Measurements from ENCODE around the gene MAGEB4. TPM values are rescaled to one million over a fixed set of nuclear protein-coding genes. Genes with fewer than 3 reads are reported as not detected.

Gene MAGEB4
- total RNA-seq, 1 experiment from 2014 or later, result not detected

DNA sequence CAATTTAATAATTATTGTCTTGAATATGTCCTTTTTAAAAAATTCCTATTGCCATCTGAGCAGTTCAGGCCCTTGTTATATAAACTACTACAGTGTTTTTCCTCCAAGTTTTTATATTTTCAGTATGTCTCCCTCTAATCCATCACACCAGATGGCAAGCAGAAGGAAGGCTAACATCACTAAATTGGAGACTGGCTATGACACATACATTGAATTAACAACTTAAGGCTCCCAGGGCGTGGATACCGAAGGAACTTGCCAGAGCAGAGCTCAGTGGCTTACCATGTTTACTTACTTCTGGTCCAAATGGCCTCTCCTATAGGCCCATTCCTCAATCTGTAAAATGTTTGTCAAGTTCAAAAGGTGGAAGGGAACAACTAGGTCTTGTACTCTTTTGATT is 18.1 kb downstream of the MAGEB4 start (continued):
- TF ChIP-seq STAT6 (CRISPR knock-in tag; conservative IDR thresholded peaks at IDR 0.05; ENCODE audit: low read depth), result no peak
- no peak for TF ChIP-seq NR3C1 (CRISPR knock-in tag; conservative IDR thresholded peaks at IDR 0.05; ENCODE audit: low read depth)
- no peak for TF ChIP-seq ETV6 (CRISPR knock-in tag; IDR thresholded peaks at IDR 0.05)
- TF ChIP-seq TP53 (CRISPR knock-in tag; IDR thresholded peaks at IDR 0.05), result no peak
- TF ChIP-seq, protein P1, sequence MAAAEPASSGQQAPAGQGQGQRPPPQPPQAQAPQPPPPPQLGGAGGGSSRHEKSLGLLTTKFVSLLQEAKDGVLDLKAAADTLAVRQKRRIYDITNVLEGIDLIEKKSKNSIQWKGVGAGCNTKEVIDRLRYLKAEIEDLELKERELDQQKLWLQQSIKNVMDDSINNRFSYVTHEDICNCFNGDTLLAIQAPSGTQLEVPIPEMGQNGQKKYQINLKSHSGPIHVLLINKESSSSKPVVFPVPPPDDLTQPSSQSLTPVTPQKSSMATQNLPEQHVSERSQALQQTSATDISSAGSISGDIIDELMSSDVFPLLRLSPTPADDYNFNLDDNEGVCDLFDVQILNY (CRISPR knock-in tag; IDR thresholded peaks at IDR 0.05), result no peak
- TF ChIP-seq ARID4B (CRISPR knock-in tag; IDR thresholded peaks at IDR 0.05; ENCODE audit: borderline replicate concordance), result no peak
- TF ChIP-seq, protein P2, sequence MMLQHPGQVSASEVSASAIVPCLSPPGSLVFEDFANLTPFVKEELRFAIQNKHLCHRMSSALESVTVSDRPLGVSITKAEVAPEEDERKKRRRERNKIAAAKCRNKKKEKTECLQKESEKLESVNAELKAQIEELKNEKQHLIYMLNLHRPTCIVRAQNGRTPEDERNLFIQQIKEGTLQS (CRISPR knock-in tag; conservative IDR thresholded peaks at IDR 0.05), result no peak
- no peak for TF ChIP-seq OVOL2 (CRISPR knock-in tag; IDR thresholded peaks at IDR 0.05; ENCODE audit: borderline replicate concordance)
- no peak for TF ChIP-seq AFF4 (CRISPR knock-in tag; IDR thresholded peaks at IDR 0.05; ENCODE audit: borderline replicate concordance)
- no peak for TF ChIP-seq JAZF1 (CRISPR knock-in tag; IDR thresholded peaks at IDR 0.05)
- no peak for TF ChIP-seq USF1 (CRISPR knock-in tag; IDR thresholded peaks at IDR 0.05)
- TF ChIP-seq ZNF396 (CRISPR knock-in tag; IDR thresholded peaks at IDR 0.05; ENCODE audit: borderline replicate concordance), result no peak

DNA sequence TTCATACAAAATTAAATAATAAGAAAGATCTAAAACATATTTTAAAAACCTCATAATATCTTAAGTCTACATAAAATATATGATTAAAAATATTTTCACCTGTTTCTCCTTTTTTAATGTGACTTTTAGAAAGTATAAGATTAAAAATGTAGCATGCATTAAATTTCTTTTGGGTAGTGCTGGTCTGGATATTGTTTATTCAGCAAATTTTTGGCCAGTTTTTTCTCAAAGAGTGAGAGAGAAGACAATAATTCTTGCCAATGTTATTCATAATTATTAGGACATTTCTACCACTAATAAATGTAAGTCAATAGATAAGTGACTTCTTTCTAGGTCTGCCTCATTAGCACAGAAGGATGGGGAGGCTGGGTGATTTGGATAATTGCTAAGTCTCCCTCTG is 19.2 kb downstream of the MAGEB4 start:
- CTCF ChIA-PET, result no interaction called here
- Mint-ChIP-seq H3K4me1 (no peaks in the 10 kb centered on the region), H3K36me3 (peaks cover 11% of the 10 kb centered on the region), H3K27me3 (ENCODE audit: low read depth) (no peaks in the 10 kb centered on the region), H3K27ac (no peak overlapping the region), H3K9me3 (peaks cover 20% of the 10 kb centered on the region), H3K4me3 (no peak overlapping the region)
- ATAC-seq, result no peak
- DNase-seq (ENCODE audit: low spot score), result no peak
- POLR2A ChIA-PET, result no interaction called here
- TF ChIP-seq NR1H2 (CRISPR knock-in tag; IDR thresholded peaks at IDR 0.05) (no peak), ZNF396 (CRISPR knock-in tag; IDR thresholded peaks at IDR 0.05; ENCODE audit: borderline replicate concordance) (no peak), ERG (CRISPR knock-in tag; IDR thresholded peaks at IDR 0.05) (no peak), MXD4 (CRISPR knock-in tag; IDR thresholded peaks at IDR 0.05; ENCODE audit: borderline replicate concordance) (no peak), ZNF138 (CRISPR knock-in tag; conservative IDR thresholded peaks at IDR 0.05) (no peak)
- TF ChIP-seq, protein P3, sequence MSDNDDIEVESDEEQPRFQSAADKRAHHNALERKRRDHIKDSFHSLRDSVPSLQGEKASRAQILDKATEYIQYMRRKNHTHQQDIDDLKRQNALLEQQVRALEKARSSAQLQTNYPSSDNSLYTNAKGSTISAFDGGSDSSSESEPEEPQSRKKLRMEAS (CRISPR knock-in tag; IDR thresholded peaks at IDR 0.05), result no peak
- TF ChIP-seq, protein P4, sequence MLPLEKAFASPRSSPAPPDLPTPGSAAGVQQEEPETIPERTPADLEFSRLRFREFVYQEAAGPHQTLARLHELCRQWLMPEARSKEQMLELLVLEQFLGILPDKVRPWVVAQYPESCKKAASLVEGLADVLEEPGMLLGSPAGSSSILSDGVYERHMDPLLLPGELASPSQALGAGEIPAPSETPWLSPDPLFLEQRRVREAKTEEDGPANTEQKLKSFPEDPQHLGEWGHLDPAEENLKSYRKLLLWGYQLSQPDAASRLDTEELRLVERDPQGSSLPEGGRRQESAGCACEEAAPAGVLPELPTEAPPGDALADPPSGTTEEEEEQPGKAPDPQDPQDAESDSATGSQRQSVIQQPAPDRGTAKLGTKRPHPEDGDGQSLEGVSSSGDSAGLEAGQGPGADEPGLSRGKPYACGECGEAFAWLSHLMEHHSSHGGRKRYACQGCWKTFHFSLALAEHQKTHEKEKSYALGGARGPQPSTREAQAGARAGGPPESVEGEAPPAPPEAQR (CRISPR knock-in tag; IDR thresholded peaks at IDR 0.05), result no peak
